PC-9 (cell line): Measurements from ENCODE around the gene SEMA3E. TPM values are rescaled to one million over a fixed set of nuclear protein-coding genes. Genes with fewer than 3 reads are reported as not detected.
A peak's percentile ranks its signal among the peaks of the same experiment; 100 is the strongest.

Experiments used
- BruUV-seq: library from RNA; stranded (reverse); fragments of 400-500 nt; replicated peaks from 2 replicates; lab custom pipeline; 2021; lab: Mats Ljungman, UMichigan
- CTCF ChIA-PET: fragments of 300-600 bp; sonication (Branson Sonifier 250); formaldehyde crosslinking; loops from one replicate; lab custom pipeline; 2022; ENCODE audit warnings: antibody characterized with exemption; lab: Charles Lee
- POLR2A ChIA-PET: fragments of 300-600 bp; sonication (Branson Sonifier 250); formaldehyde crosslinking; loops from one replicate; lab custom pipeline; 2022; ENCODE audit warnings: antibody characterized with exemption; ENCODE audit not compliant: unreplicated experiment; lab: Charles Lee
- DNase-seq, 2 experiments: peaks; one replicate each; pipeline versions ENCODE4 v3.0.0 to v3.0.0-alpha.2; 2015 to 2022; ENCODE audit warnings: mixed read lengths in 1 of 2
- H2AFZ ChIP-seq: fragments of 200-600 bp; sonication (generic); 2 replicates; pipeline ENCODE4 v1.8.1; 2017; ENCODE audit warnings: antibody characterized with exemption
- H3F3A ChIP-seq: fragments of 200-600 bp; sonication (generic); 2 replicates; pipeline ENCODE4 v1.8.1; 2017; ENCODE audit warnings: antibody characterized with exemption, mild to moderate bottlenecking, low read depth; ENCODE audit not compliant: insufficient read depth
- H3K27ac ChIP-seq: fragments of 200-600 bp; sonication (generic); 2 replicates; pipeline ENCODE4 v1.6.1; 2016; ENCODE audit warnings: mixed run types
- H3K27me3 ChIP-seq: fragments of 200-600 bp; sonication (generic); 2 replicates; pipeline ENCODE4 v1.6.1; 2016; ENCODE audit warnings: low read depth, mixed run types; ENCODE audit not compliant: insufficient read depth
- H3K36me3 ChIP-seq: fragments of 200-600 bp; sonication (generic); 2 replicates; pipeline ENCODE4 v1.6.1; 2016; ENCODE audit warnings: low read depth, mixed run types
- H3K4me1 ChIP-seq: fragments of 200-600 bp; sonication (generic); replicated peaks from 2 replicates; pipeline ENCODE4 v1.6.1; 2016; ENCODE audit warnings: mixed run types; ENCODE audit not compliant: insufficient read depth
- H3K4me2 ChIP-seq: fragments of 200-600 bp; sonication (generic); 2 replicates; pipeline ENCODE4 v1.6.1; 2017; ENCODE audit warnings: mixed run types
- H3K4me3 ChIP-seq: fragments of 200-600 bp; sonication (generic); 2 replicates; pipeline ENCODE4 v1.6.1; 2016; ENCODE audit warnings: mixed run types
- H3K79me2 ChIP-seq: fragments of 200-600 bp; sonication (generic); 2 replicates; pipeline ENCODE4 v1.6.1; 2017; ENCODE audit warnings: low read depth, mixed run types
- H3K9me2 ChIP-seq: fragments of 200-600 bp; sonication (generic); 2 replicates; pipeline ENCODE4 v1.8.1; 2017; ENCODE audit warnings: mild to moderate bottlenecking; ENCODE audit not compliant: insufficient read depth
- H3K9me3 ChIP-seq: fragments of 200-600 bp; sonication (generic); 2 replicates; pipeline ENCODE4 v1.8.1; 2016; ENCODE audit warnings: low read depth; ENCODE audit not compliant: insufficient read depth
- H4K20me1 ChIP-seq: fragments of 200-600 bp; sonication (generic); 2 replicates; pipeline ENCODE4 v1.8.1; 2017; ENCODE audit not compliant: insufficient read depth
- EZH2 ChIP-seq: fragments of 200-600 bp; sonication (generic); IDR thresholded peaks from 2 replicates; pipeline ENCODE4 v1.8.0; 2017; ENCODE audit warnings: antibody characterized with exemption, low read depth
- intact Hi-C: fragments of 100-400 bp; cut with micrococcal nuclease; formaldehyde crosslinking; loops from one replicate; pipeline ENCODE4 v1.10.0; 2022; ENCODE audit not compliant: unreplicated experiment
- total RNA-seq: library from RNA; stranded (reverse); gene quantifications from 2 replicates; pipeline ENCODE4 v1.2.3, GENCODE V29; 2021
- TF ChIP-seq, protein P1 (sequence below): fragments of 200-600 bp; sonication (generic); conservative IDR thresholded peaks from 2 replicates; pipeline ENCODE4 v1.6.1; 2017; ENCODE audit warnings: mixed run types, antibody characterized with exemption, mild to moderate bottlenecking, moderate library complexity

The SEMA3E gene
- total RNA-seq, 1 experiment from 2014 or later: 2.1 TPM

DNA sequence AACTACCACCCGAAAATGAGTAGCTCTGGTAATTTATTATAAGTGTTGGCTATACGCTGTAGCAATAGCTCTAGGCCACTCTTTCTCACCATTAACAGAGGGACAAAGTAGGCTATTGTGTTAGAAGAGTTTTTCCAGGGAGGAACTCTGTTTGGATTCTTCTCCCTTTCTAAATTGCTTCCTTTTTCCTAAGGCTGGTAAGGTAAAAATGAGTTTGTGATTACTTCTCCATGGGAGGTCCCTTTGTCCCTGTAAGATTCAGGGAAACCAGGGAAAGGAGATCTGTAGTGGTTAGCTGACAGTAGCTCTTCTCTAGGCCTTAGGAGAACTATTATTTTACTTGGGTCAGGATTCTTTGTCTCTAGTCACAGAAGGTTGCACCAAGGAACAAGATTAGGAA is 23.2 kb upstream of the SEMA3E start:
- Histone ChIP-seq H4K20me1 (no peaks in the 10 kb centered on the region), H3K27me3 (no peaks in the 10 kb centered on the region), H2AFZ (no peak overlapping the region), H3K4me3 (no peak overlapping the region), H3K4me1 (peaks cover 12% of the 10 kb centered on the region), H3K9me3 (no peaks in the 10 kb centered on the region), H3K36me3 (no peaks in the 10 kb centered on the region), H3K4me2 (no peak overlapping the region), H3F3A (peaks cover 6% of the 10 kb centered on the region), H3K79me2 (no peaks in the 10 kb centered on the region), H3K9me2 (no peaks in the 10 kb centered on the region), H3K27ac (no peak overlapping the region)
- BruUV-seq: no TSS peak
- DNase-seq: no peak
- intact Hi-C loops: no loop called here
- POLR2A ChIA-PET: interaction anchor here (0.7 kb wide), 1 partner anchor 80 kb away, joined by 7 read pairs; no protein-coding TSS in a partner anchor
- CTCF ChIA-PET: no interaction called here
- TF ChIP-seq, protein P1, sequence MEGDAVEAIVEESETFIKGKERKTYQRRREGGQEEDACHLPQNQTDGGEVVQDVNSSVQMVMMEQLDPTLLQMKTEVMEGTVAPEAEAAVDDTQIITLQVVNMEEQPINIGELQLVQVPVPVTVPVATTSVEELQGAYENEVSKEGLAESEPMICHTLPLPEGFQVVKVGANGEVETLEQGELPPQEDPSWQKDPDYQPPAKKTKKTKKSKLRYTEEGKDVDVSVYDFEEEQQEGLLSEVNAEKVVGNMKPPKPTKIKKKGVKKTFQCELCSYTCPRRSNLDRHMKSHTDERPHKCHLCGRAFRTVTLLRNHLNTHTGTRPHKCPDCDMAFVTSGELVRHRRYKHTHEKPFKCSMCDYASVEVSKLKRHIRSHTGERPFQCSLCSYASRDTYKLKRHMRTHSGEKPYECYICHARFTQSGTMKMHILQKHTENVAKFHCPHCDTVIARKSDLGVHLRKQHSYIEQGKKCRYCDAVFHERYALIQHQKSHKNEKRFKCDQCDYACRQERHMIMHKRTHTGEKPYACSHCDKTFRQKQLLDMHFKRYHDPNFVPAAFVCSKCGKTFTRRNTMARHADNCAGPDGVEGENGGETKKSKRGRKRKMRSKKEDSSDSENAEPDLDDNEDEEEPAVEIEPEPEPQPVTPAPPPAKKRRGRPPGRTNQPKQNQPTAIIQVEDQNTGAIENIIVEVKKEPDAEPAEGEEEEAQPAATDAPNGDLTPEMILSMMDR: no peak
- no peak for TF ChIP-seq EZH2

DNA sequence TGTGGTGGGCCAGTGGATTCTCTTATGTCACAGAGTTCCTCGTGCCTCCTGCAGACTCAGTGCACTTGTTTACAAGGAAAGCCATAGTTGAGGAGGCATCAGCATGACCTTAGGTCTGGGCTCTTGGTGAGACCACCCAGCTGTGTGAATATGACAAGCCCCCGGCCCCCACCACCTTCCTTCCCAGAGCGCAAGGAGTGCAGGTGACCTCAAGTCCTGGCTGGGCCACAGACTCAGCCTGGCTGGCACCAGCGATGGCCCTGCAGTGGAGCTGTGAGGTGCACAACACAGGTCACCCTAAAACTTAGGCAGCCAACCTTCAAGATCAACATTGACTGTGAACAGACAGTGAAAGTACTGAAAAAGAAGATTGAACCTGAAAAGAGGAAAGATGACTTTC is 14.2 kb upstream of the SEMA3E start:
- H3K36me3 ChIP-seq: no peaks in the 10 kb centered on the region
- H3K27me3 ChIP-seq: no peaks in the 10 kb centered on the region
- POLR2A ChIA-PET: interaction anchor here (0.5 kb wide), 1 partner anchor 143 kb away, joined by 4 read pairs; no protein-coding TSS in a partner anchor
- H2AFZ ChIP-seq: no peak overlapping the region
- TF ChIP-seq, protein P1: no peak
- no peak for TF ChIP-seq EZH2
- CTCF ChIA-PET: no interaction called here
- no peaks in the 10 kb centered on the region; the same call in 1 of the 2 replicates for H3K9me2 ChIP-seq
- H3K4me2 ChIP-seq: no peak overlapping the region
- no TSS peak for BruUV-seq
- intact Hi-C loops: loop anchor here (5.0 kb wide), 1 partner anchor 866 kb away; no protein-coding TSS in a partner anchor
- H3K9me3 ChIP-seq: no peaks in the 10 kb centered on the region; the same call in 1 of the 2 replicates
- H3K79me2 ChIP-seq: no peaks in the 10 kb centered on the region
- no peaks in the 10 kb centered on the region for H4K20me1 ChIP-seq
- H3K4me3 ChIP-seq: no peak overlapping the region
- H3K4me1 ChIP-seq: no peaks in the 10 kb centered on the region
- H3K27ac ChIP-seq: no peak overlapping the region
- no peaks in the 10 kb centered on the region for H3F3A ChIP-seq
- no peak for DNase-seq

DNA sequence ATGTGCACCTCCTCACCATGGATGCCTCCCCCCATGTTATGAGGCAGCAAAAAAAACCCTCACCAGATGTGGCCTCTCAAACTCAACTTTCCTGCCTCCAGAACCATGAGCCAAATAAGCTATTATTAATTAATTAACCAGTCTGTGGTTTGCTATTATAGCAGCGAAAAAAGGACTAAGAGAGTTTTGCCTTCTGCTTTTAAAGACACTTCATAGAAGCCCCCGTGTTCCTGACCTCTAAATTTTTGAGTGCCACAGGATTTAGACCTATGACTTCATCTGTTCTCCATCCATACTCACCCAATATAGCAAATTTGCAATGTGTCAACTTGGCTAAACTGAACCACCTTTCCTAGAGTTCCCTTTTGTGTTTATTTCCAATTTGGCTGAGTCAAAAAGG is 9.2 kb upstream of the SEMA3E start:
- Histone ChIP-seq H3K27ac (no peak overlapping the region), H3F3A (no peaks in the 10 kb centered on the region), H3K4me2 (no peak overlapping the region), H3K36me3 (no peaks in the 10 kb centered on the region), H3K9me3 (no peaks in the 10 kb centered on the region; the same call in 1 of the 2 replicates), H4K20me1 (no peaks in the 10 kb centered on the region), H3K4me1 (no peaks in the 10 kb centered on the region), H3K27me3 (no peaks in the 10 kb centered on the region), H3K4me3 (no peak overlapping the region), H3K9me2 (no peaks in the 10 kb centered on the region; the same call in 1 of the 2 replicates), H3K79me2 (no peaks in the 10 kb centered on the region), H2AFZ (peak overlapping the region; percentile 49; the same call in 1 of the 2 replicates)
- intact Hi-C loops: loop anchor here (5.0 to 10.0 kb wide), 4 partner anchors 74 to 1367 kb away; no protein-coding TSS in a partner anchor
- no TSS peak for BruUV-seq
- no peak for DNase-seq
- TF ChIP-seq EZH2: no peak
- TF ChIP-seq, protein P1: no peak
- ChIA-PET CTCF (no interaction called here), POLR2A (no interaction called here)
